ENCODE data around the gene C9orf85.
"Not testable (repeated sequence)": the region's sequence is repeated elsewhere in the genome, so short reads cannot be mapped to it uniquely, and the experiment has no call there.

The C9orf85 gene

DNA sequence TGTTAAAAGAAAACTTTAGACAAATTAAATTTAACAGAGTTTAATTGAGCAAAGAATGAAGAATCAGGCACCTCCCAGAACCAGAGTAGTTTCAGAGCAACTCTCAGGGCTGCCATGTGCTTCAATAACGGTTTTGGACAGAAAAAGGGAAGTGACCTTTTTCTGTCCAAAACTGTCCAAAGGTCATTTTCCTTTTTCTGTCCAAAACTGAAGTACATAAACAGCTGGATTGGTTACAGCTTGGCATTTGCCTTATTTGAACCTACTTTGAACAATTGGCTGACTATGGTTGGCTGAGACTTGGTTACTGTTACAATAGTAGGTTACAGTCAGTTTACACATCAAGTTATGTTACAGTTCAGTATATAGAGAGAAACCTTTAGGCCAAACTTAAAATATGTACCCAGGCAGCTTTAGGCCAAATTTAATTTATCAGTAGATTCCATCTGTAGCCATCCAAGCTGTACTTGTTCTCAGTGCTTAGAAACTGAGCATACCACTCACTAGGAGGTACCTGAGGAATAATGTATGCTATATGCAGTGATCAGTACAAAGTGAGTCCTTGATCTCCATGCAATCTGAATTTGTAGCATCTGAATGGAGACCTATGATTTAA is 44.0 kb downstream of the C9orf85 start:
- Histone ChIP-seq H3K4me3 (ENCODE audit: low read length) (no peak overlapping the region), H3K9ac (ENCODE audit: low read depth, low read length) (no peak overlapping the region), H3K9me3 (replicated peaks; ENCODE audit: low read length) (no peaks in the 10 kb centered on the region), H3K27me3 (ENCODE audit: control insufficient read depth, insufficient read depth, low read length) (no peaks in the 10 kb centered on the region), H3K4me1 (ENCODE audit: control insufficient read depth, insufficient read depth, low read length) (no peaks in the 10 kb centered on the region), H3K4me2 (ENCODE audit: low read length) (no peak overlapping the region), H3K36me3 (ENCODE audit: insufficient read depth, low read length) (peaks cover 6% of the 10 kb centered on the region)

DNA sequence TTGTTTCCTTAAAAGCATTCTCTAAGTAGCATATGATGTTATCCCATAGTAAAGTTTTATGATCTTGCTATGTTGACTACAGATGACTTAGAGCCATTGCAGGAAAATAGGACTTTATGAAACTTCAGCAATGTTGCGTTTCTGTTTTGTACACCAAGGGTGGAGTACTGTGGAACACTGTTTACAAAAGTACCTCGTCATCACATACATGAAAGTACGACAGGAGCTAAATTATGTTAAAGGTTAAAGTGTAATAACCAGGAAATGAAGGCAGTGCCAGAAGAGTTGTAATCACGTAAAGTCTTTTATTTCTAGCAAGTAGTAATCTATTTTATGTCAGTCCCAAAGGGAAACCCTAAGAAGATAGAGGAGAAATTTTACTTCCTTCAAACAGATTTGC is 50.9 kb downstream of the C9orf85 start:
- no peak overlapping the region for H3K4me2 ChIP-seq (ENCODE audit: low read length)
- no peak overlapping the region for H3K9ac ChIP-seq (ENCODE audit: low read depth, low read length)
- H3K4me1 ChIP-seq (ENCODE audit: control insufficient read depth, insufficient read depth, low read length) = no peaks in the 10 kb centered on the region
- H3K9me3 ChIP-seq (replicated peaks; ENCODE audit: low read length) = no peaks in the 10 kb centered on the region
- peaks cover 3% of the 10 kb centered on the region for H3K36me3 ChIP-seq (ENCODE audit: insufficient read depth, low read length)
- no peak overlapping the region for H3K4me3 ChIP-seq (ENCODE audit: low read length)
- no peaks in the 10 kb centered on the region for H3K27me3 ChIP-seq (ENCODE audit: control insufficient read depth, insufficient read depth, low read length)

DNA sequence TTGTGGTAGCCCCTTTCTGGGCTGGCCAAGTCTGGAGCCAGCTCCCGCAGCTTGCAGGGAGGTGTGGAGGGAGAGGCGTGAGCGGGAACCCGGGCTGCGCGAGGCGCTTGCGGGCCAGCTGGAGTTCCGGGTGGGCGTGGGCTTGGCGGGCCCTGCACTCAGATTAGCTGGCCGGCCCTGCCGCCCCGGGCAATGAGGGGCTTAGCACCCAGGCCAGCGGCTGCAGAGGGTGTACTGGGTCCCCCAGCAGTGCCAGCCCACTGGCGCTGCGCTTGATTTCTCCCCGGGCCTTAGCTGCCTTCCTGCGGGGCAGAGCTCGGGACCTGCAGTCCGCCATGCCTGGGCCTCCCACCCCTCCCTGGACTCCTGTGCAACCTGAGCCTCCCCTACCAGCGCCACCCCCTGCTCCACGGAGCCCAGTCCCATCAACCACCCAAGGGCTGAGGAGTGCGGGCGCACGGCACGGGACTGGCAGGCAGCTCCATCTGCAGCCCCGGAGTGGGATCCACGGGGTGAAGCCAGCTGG is 52.1 kb downstream of the C9orf85 start:
- not testable (repeated sequence) for H3K27me3 ChIP-seq (ENCODE audit: control insufficient read depth, insufficient read depth, low read length); H3K36me3 ChIP-seq (ENCODE audit: insufficient read depth, low read length); H3K4me3 ChIP-seq (ENCODE audit: low read length); H3K9ac ChIP-seq (ENCODE audit: low read depth, low read length); H3K9me3 ChIP-seq (replicated peaks; ENCODE audit: low read length); H3K4me1 ChIP-seq (ENCODE audit: control insufficient read depth, insufficient read depth, low read length); H3K4me2 ChIP-seq (ENCODE audit: low read length)

DNA sequence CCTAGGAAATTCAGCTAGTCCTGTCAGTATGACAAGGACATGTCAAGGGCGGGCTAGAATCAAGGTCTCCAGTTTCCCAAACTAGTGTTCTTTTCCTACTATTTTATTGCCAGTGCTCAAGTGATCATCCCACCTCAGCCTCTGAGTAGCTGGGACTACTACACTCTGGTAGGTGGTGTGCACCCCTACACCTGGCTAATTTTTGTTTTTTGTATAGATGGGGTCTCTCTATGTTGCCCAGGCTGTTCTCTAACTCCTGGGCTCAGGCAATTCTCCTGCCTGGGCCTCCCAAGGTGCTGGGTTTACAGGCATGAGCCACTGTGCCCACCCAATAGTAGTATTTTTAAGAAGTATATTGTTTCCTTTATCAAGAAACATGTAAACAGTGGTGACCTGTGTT is 54.0 kb downstream of the C9orf85 start:
- Histone ChIP-seq H3K27me3 (ENCODE audit: control insufficient read depth, insufficient read depth, low read length) (no peaks in the 10 kb centered on the region), H3K4me2 (ENCODE audit: low read length) (no peak overlapping the region), H3K4me3 (ENCODE audit: low read length) (no peak overlapping the region), H3K9me3 (replicated peaks; ENCODE audit: low read length) (peaks cover 4% of the 10 kb centered on the region), H3K36me3 (ENCODE audit: insufficient read depth, low read length) (no peaks in the 10 kb centered on the region), H3K9ac (ENCODE audit: low read depth, low read length) (no peak overlapping the region), H3K4me1 (ENCODE audit: control insufficient read depth, insufficient read depth, low read length) (no peaks in the 10 kb centered on the region)

DNA sequence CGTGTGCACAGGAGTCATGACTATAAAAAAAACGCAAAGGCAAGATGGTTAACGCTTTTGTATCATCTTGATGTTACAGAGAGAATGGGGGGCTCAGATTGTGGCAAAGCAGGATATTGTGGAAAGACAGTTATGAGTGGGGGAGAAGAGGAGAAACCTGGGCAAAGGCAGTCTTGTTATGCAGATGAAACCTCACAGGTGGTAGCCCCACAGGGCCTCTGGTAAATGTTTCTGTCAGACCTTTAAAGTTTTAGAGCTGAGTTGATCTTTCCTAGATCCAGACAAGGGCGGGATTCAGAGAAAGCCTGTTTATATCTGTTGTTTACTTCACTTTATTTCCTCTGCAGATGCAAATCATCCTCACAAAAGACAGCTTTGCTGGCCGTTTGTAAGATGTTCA is 55.2 kb downstream of the C9orf85 start:
- Histone ChIP-seq H3K9ac (ENCODE audit: low read depth, low read length) (no peak overlapping the region), H3K36me3 (ENCODE audit: insufficient read depth, low read length) (no peaks in the 10 kb centered on the region)

DNA sequence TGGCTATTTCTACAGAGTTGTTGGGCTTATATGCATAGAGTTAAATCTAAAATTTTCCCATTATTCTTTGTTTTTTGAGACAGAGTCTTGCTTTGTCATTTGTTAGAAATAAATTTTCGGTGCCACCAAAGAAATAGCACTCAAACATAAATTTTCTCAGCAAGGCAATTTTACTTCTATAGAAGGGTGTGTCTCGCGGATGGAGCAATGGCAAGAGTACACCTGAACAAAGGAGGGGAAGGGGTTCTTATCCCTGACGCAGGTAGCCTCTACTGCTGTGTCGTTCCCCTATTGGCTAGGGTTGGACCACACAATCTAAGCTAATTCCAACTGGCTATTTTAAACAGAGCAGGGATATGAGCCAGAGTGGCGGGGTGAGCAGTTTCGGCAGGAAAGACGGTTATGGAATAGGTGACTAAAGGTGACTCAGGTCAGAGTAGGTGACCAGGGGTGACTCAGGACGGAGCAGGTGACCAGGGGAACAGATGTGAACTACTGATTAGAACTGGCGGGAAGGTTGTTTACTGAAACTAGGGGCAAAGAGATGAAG is 57.2 kb downstream of the C9orf85 start:
- no peak overlapping the region for H3K4me3 ChIP-seq (ENCODE audit: low read length)
- H3K4me1 ChIP-seq (ENCODE audit: control insufficient read depth, insufficient read depth, low read length) = no peaks in the 10 kb centered on the region
- no peaks in the 10 kb centered on the region for H3K27me3 ChIP-seq (ENCODE audit: control insufficient read depth, insufficient read depth, low read length)
- no peaks in the 10 kb centered on the region for H3K36me3 ChIP-seq (ENCODE audit: insufficient read depth, low read length)
- no peak overlapping the region for H3K4me2 ChIP-seq (ENCODE audit: low read length)
- no peak overlapping the region for H3K9ac ChIP-seq (ENCODE audit: low read depth, low read length)
- H3K9me3 ChIP-seq (replicated peaks; ENCODE audit: low read length) = peaks cover 4% of the 10 kb centered on the region

More for the DNA sequence above, 55.2 kb downstream of the C9orf85 start:
- no peaks in the 10 kb centered on the region for H3K4me1 ChIP-seq (ENCODE audit: control insufficient read depth, insufficient read depth, low read length)
- no peak overlapping the region for H3K4me2 ChIP-seq (ENCODE audit: low read length)
- H3K4me3 ChIP-seq (ENCODE audit: low read length) = no peak overlapping the region
- peaks cover 4% of the 10 kb centered on the region for H3K9me3 ChIP-seq (replicated peaks; ENCODE audit: low read length)
- H3K27me3 ChIP-seq (ENCODE audit: control insufficient read depth, insufficient read depth, low read length) = no peaks in the 10 kb centered on the region

DNA sequence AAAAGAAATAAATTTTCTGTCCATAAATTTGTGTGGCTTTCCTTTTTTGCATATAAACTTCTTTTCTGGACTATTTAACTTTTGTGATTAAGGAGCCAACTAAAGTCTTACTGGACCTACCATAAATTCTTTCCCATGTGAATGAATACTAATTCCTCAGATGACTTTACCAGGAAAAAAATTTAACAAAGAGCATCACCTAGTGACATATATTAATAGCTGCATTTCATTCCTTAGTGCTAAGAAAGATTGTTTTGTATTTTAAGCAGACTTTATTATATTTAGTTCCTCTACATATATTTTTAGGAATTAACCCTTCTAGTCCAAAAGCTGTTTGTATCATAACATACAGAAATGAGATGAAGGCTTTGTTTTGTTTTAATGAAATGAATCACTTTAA is 64.4 kb downstream of the C9orf85 start:
- Histone ChIP-seq H3K27me3 (ENCODE audit: control insufficient read depth, insufficient read depth, low read length) (no peaks in the 10 kb centered on the region), H3K4me1 (ENCODE audit: control insufficient read depth, insufficient read depth, low read length) (no peaks in the 10 kb centered on the region), H3K4me2 (ENCODE audit: low read length) (no peak overlapping the region), H3K9me3 (replicated peaks; ENCODE audit: low read length) (no peaks in the 10 kb centered on the region), H3K9ac (ENCODE audit: low read depth, low read length) (no peak overlapping the region), H3K4me3 (ENCODE audit: low read length) (no peak overlapping the region), H3K36me3 (ENCODE audit: insufficient read depth, low read length) (no peaks in the 10 kb centered on the region)

DNA sequence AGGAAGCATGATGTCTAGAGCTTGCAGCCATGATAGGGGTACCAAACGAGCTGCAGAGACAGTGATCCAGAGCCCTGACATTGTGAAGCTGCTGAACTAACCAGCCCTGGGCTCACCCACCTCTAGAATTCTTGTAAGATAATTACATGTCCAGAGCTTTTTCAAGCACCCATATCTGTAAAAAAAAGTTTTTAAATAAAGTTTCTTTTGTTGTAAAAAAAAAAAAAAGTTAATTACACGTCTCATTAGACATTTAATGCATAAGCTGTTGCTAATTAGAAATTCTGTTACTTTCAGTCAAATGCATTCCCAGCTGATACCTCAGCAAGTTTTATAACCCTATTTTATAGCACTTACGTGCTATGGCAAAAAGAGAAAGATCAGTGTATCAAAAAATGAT is 65.6 kb downstream of the C9orf85 start:
- Histone ChIP-seq H3K4me1 (ENCODE audit: control insufficient read depth, insufficient read depth, low read length) (no peaks in the 10 kb centered on the region), H3K4me2 (ENCODE audit: low read length) (no peak overlapping the region), H3K27me3 (ENCODE audit: control insufficient read depth, insufficient read depth, low read length) (no peaks in the 10 kb centered on the region), H3K4me3 (ENCODE audit: low read length) (no peak overlapping the region), H3K9ac (ENCODE audit: low read depth, low read length) (no peak overlapping the region), H3K9me3 (replicated peaks; ENCODE audit: low read length) (no peaks in the 10 kb centered on the region), H3K36me3 (ENCODE audit: insufficient read depth, low read length) (no peaks in the 10 kb centered on the region)

DNA sequence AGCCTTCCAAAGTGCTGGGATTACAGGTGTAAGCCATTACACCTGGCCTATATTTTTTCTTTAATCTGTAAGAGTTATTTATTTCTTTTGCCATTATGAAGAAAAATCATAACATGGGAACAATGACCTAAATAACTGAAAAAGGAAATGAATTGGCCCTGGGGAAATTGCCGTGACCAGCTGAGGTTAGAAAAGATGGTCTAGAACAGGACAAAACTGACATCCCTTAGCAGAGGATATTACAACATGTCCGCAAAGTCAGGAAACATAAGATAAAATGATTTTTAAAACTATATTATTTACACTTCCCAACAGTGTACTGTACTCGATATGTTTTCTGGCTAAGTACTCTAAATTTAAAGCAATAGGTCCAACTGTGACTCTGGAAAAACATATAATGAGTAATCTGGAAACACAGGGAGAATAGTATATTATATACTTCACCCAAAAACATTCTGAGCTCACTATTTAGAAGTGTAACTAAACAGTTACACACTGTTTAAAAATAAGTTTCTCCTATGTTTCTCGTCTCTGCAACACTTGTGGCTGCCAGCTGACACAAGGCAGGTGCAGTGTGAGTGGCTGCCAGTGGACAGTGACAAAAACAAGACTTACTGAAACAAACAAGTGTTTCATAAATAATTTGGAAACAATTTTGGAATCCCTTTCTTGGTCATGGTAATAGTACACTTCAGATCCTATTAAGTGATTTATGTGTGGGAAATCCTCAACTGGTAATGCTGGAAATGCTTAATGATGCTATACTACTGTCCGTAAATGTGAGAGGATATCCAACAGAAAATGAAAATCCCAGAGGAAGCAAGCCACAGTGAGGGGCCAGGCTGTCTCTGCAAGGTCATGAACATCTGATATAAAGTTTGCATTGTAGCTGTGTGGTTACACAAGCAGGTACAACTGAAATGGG is 69.1 kb downstream of the C9orf85 start:
- H3K36me3 ChIP-seq (ENCODE audit: insufficient read depth, low read length) = no peaks in the 10 kb centered on the region
- H3K9ac ChIP-seq (ENCODE audit: low read depth, low read length) = no peak overlapping the region
- H3K9me3 ChIP-seq (replicated peaks; ENCODE audit: low read length) = no peaks in the 10 kb centered on the region
- no peaks in the 10 kb centered on the region for H3K27me3 ChIP-seq (ENCODE audit: control insufficient read depth, insufficient read depth, low read length)
- H3K4me3 ChIP-seq (ENCODE audit: low read length) = no peak overlapping the region
- peaks cover 11% of the 10 kb centered on the region for H3K4me1 ChIP-seq (ENCODE audit: control insufficient read depth, insufficient read depth, low read length)
- H3K4me2 ChIP-seq (ENCODE audit: low read length) = no peak overlapping the region

DNA sequence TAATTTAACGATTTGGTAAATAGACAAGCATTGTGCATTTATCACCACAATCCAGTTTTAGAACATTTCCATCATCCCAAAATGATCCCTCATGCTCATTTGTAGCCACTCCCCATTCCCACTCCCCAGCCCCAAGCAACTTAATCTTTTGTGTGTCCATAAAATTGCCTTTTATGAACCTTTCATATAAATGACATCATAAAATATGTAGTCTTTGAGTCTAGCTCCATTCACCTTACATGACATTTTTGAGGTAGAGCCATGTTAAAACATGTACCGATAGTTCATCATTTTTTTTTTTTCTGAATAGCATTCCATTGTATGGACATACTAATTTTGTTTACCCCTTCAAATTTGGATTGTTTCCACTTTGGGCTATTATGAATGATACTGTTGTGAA is 70.5 kb downstream of the C9orf85 start:
- Histone ChIP-seq H3K9ac (ENCODE audit: low read depth, low read length) (no peak overlapping the region), H3K4me1 (ENCODE audit: control insufficient read depth, insufficient read depth, low read length) (peaks cover 11% of the 10 kb centered on the region), H3K4me2 (ENCODE audit: low read length) (no peak overlapping the region), H3K9me3 (replicated peaks; ENCODE audit: low read length) (no peaks in the 10 kb centered on the region), H3K36me3 (ENCODE audit: insufficient read depth, low read length) (no peaks in the 10 kb centered on the region), H3K4me3 (ENCODE audit: low read length) (no peak overlapping the region), H3K27me3 (ENCODE audit: control insufficient read depth, insufficient read depth, low read length) (no peaks in the 10 kb centered on the region)

DNA sequence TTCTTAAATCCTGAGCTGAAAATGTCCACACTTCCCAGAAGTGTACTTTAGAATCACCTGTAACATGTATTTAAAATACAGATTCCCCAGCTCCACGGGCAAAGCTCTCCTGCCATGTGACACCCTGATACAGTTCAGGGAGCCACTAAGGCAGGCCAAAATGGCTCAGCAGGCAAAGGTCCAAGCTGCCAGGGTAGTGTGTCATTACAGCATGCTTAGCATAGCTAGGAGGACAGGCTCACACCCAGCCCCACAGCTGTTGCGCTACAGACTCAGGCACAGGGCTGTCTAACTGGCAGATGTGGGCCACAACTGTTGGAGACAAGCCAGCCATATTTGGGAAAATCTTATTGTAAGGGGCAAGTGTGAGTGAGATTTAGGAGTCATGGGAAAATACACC is 73.0 kb downstream of the C9orf85 start:
- peaks cover 11% of the 10 kb centered on the region for H3K4me1 ChIP-seq (ENCODE audit: control insufficient read depth, insufficient read depth, low read length)
- H3K9ac ChIP-seq (ENCODE audit: low read depth, low read length) = no peak overlapping the region
- H3K4me2 ChIP-seq (ENCODE audit: low read length) = peak overlapping the region; percentile 10
- H3K9me3 ChIP-seq (replicated peaks; ENCODE audit: low read length) = no peaks in the 10 kb centered on the region
- no peak overlapping the region for H3K4me3 ChIP-seq (ENCODE audit: low read length)
- no peaks in the 10 kb centered on the region for H3K36me3 ChIP-seq (ENCODE audit: insufficient read depth, low read length)
- H3K27me3 ChIP-seq (ENCODE audit: control insufficient read depth, insufficient read depth, low read length) = no peaks in the 10 kb centered on the region
